Esophagus squamous epithelium (tissue), 4 donors: ENCODE results near the gene DOCK10.

Experiments used
- POLR2A ChIP-seq, 4 donors: fragments of 450-650 bp; IDR thresholded peaks; one replicate each; pipeline ENCODE4 v1.6.1; 2017; ENCODE audit warnings: antibody characterized with exemption in 4 of 4, mild to moderate bottlenecking in 4 of 4, moderate library complexity in 3 of 4
- TF ChIP-seq, protein P1 (sequence below), 6 experiments: fragments of 450-650 bp in 4 of 6; fragments of 200-600 bp in 2 of 6; sonication (generic) in 2 of 6; IDR thresholded peaks; one replicate each; pipeline ENCODE4 v1.5.1; 2016 to 2019; ENCODE audit warnings: antibody characterized with exemption in 6 of 6, mild to moderate bottlenecking in 4 of 6, moderate library complexity in 4 of 6

DNA sequence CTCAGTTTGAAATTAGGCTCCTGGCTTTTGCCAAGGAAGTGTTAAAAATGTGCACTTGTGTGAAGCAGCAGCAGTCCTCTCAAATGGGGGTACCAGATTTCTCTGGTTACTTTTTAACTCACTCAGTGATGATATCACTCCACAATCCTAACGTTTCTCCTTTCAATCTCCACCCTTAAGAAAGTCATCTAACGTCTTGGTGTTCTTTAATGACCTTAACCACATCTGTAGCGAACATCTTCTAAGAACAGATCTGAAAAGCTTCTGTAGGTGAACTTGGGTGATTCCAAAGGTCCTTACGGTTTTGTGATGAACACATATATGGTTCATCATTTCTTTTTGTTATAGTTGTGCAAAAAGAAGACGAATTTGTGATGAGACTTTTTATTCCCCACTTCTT lies 73.2 kb downstream of the DOCK10 start:
- TF ChIP-seq, protein P1, sequence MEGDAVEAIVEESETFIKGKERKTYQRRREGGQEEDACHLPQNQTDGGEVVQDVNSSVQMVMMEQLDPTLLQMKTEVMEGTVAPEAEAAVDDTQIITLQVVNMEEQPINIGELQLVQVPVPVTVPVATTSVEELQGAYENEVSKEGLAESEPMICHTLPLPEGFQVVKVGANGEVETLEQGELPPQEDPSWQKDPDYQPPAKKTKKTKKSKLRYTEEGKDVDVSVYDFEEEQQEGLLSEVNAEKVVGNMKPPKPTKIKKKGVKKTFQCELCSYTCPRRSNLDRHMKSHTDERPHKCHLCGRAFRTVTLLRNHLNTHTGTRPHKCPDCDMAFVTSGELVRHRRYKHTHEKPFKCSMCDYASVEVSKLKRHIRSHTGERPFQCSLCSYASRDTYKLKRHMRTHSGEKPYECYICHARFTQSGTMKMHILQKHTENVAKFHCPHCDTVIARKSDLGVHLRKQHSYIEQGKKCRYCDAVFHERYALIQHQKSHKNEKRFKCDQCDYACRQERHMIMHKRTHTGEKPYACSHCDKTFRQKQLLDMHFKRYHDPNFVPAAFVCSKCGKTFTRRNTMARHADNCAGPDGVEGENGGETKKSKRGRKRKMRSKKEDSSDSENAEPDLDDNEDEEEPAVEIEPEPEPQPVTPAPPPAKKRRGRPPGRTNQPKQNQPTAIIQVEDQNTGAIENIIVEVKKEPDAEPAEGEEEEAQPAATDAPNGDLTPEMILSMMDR (IDR thresholded peaks at IDR 0.05): no peak
- no peak for TF ChIP-seq POLR2A (IDR thresholded peaks at IDR 0.05)
